ENCODE data around the gene IGFBP3.

IGFBP3 gene

GRCh38 chr7:45869426-45869825 is 51.6 kb downstream of the IGFBP3 start:
- intact Hi-C loops (cut with DNase I; ENCODE audit: low total_unique reads), result no loop called here
- peaks cover 0 to 4% (median 0%) of the 10 kb centered on the region in 3 donors for H3K9me3 ChIP-seq

GRCh38 chr7:45867471-45867870 is 53.6 kb downstream of the IGFBP3 start:
- DNase-seq, result no peak
- no peaks in the 10 kb centered on the region for H3K4me1 ChIP-seq
- TF ChIP-seq CTCF (IDR thresholded peaks at IDR 0.05), result no peak
- H3K36me3 ChIP-seq, result no peaks in the 10 kb centered on the region
- intact Hi-C loops (cut with DNase I; ENCODE audit: low total_unique reads), result no loop called here
- H3K4me3 ChIP-seq, result no peak overlapping the region
- no peak overlapping the region for H3K27ac ChIP-seq
- peaks cover 0 to 4% (median 0%) of the 10 kb centered on the region in 3 donors for H3K9me3 ChIP-seq
- peaks cover 0 to 24% of the 10 kb centered on the region in 2 donors for H3K27me3 ChIP-seq

More at GRCh38 chr7:45869426-45869825, 51.6 kb downstream of the IGFBP3 start:
- H3K4me1 ChIP-seq, result no peaks in the 10 kb centered on the region
- TF ChIP-seq CTCF (IDR thresholded peaks at IDR 0.05), result no peak
- no peak overlapping the region for H3K27ac ChIP-seq
- no peak for DNase-seq
- peaks cover 0 to 7% of the 10 kb centered on the region in 2 donors for H3K27me3 ChIP-seq
- H3K4me3 ChIP-seq, result no peak overlapping the region
- H3K36me3 ChIP-seq, result no peaks in the 10 kb centered on the region

DNA sequence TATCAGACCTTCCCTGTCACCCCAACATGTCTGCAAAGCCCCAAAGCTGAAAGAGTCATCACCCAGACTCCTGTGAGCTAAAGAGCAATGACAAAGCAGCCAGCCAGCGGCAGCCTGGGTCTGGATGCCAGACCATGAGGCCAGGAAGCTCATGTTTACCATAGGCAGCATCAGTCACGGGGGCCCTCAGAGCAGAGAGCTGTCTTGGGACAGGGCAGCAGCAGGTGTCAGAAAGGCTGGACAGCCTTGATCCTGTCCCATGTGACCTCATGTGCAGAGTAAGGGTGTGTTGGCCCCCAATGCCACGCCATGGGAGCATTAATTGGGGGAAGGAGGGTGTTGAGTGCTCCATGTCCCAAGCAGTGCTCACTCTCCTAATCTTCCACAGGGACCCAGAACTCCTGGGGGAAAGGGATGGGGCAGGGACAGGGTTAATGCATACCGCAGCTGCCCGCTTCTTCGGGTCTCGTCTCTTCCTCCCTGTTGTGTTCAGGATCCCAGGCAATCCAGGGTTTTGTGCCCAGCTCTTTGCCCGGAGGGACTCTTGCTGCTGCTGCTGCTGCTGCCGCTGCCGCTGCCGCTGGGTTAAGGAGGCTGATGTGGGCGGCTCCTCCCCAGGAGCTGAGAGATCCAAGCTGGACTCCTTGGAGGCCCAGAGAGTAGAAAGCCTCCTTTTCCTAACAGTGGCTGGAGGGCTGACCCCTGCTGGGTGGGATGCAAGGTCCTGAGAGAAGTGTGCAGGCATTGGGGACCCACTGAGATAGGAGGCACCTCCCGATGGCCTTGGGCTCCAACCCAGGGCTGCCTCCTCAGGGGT is 55.3 kb downstream of the IGFBP3 start:
- Histone ChIP-seq H3K4me3 (no peak overlapping the region), H3K27me3 (peaks cover 0 to 30% of the 10 kb centered on the region in 2 donors), H3K36me3 (no peaks in the 10 kb centered on the region), H3K27ac (no peak overlapping the region), H3K9me3 (peaks cover 0 to 4% (median 0%) of the 10 kb centered on the region in 3 donors), H3K4me1 (no peaks in the 10 kb centered on the region)
- DNase-seq, result no peak
- no peak for TF ChIP-seq CTCF (IDR thresholded peaks at IDR 0.05)
- intact Hi-C loops (cut with DNase I; ENCODE audit: low total_unique reads), result no loop called here

- intact Hi-C loops (cut with DNase I; ENCODE audit: low total_unique reads), result no loop called here
- peaks cover 0 to 4% (median 0%) of the 10 kb centered on the region in 3 donors for H3K9me3 ChIP-seq
- no peaks in the 10 kb centered on the region for H3K36me3 ChIP-seq
- H3K4me3 ChIP-seq, result no peak overlapping the region
- H3K27ac ChIP-seq, result no peak overlapping the region
- no peak for DNase-seq
- no peaks in the 10 kb centered on the region for H3K4me1 ChIP-seq
- no peak for TF ChIP-seq CTCF (IDR thresholded peaks at IDR 0.05)
- H3K27me3 ChIP-seq, result peaks cover 0 to 30% of the 10 kb centered on the region in 2 donors
Measured at GRCh38 chr7:45863715-45864114, 57.4 kb downstream of the IGFBP3 start.
